OCI-LY7 (cell line): ENCODE results near the gene THRB.

ENCODE experiments used
- EZH2phosphoT487 ChIP-seq: fragments of 200-600 bp; sonication (generic); IDR thresholded peaks from 2 replicates; pipeline ENCODE4 v1.6.1; 2018; ENCODE audit warnings: low read depth, borderline replicate concordance, mild to moderate bottlenecking, mixed run types, antibody characterized with exemption, low read length, moderate library complexity, mixed read lengths
- TF ChIP-seq, protein P1 (sequence below): fragments of 200-600 bp; sonication (generic); conservative IDR thresholded peaks from 2 replicates; pipeline ENCODE4 v1.5.1; 2014; ENCODE audit warnings: mild to moderate bottlenecking, antibody characterized with exemption, low read length, moderate library complexity, mixed read lengths

DNA sequence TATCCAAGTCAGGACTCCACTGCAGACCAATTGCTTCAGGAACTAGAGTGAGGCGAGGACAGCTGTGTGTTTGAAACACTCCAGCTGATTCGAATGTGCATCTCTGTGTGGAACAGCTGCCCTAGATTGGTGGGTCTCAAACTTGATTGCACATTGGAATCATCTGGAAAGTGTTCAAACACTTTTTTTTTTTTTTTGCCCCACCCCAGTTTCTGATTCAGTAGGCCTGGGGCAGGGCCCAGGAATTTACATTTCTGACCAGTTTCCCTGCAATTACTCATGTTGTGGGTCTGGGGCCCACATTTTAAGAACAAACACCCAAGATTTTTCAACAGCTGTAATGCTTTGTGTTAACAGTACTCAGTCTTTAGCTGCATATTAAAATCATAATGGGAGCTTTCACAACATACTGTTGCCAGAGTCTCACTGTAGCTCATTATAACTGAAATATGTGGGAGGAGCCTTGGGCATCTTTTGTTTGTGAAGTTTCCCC, 392.9 kb downstream of the THRB start:
- TF ChIP-seq, protein P1, sequence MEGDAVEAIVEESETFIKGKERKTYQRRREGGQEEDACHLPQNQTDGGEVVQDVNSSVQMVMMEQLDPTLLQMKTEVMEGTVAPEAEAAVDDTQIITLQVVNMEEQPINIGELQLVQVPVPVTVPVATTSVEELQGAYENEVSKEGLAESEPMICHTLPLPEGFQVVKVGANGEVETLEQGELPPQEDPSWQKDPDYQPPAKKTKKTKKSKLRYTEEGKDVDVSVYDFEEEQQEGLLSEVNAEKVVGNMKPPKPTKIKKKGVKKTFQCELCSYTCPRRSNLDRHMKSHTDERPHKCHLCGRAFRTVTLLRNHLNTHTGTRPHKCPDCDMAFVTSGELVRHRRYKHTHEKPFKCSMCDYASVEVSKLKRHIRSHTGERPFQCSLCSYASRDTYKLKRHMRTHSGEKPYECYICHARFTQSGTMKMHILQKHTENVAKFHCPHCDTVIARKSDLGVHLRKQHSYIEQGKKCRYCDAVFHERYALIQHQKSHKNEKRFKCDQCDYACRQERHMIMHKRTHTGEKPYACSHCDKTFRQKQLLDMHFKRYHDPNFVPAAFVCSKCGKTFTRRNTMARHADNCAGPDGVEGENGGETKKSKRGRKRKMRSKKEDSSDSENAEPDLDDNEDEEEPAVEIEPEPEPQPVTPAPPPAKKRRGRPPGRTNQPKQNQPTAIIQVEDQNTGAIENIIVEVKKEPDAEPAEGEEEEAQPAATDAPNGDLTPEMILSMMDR, result no peak
- no peak for TF ChIP-seq EZH2phosphoT487
